Measurements from ENCODE around the gene PAK1IP1.

DNA sequence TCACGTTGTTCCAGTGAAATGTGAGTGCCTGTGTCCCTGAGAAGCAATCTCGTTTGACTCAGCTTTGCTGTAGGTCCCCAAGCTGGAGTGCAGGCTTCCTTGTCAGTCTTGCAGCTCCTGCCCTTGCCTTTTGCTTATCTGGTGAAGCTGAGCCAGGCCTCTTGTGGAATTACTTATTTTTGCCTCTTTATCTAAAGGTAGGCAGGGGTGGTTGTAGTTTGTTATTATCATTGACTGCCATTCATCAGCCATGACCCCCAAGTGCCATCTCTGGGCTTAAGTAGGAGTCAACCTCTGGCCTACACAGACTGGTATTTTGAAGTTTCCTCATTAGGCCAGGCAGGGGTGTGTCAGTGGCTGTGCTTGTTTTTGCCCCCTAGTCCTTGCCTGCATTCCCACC, 55.0 kb downstream of the PAK1IP1 start:
- TF ChIP-seq, protein P1, sequence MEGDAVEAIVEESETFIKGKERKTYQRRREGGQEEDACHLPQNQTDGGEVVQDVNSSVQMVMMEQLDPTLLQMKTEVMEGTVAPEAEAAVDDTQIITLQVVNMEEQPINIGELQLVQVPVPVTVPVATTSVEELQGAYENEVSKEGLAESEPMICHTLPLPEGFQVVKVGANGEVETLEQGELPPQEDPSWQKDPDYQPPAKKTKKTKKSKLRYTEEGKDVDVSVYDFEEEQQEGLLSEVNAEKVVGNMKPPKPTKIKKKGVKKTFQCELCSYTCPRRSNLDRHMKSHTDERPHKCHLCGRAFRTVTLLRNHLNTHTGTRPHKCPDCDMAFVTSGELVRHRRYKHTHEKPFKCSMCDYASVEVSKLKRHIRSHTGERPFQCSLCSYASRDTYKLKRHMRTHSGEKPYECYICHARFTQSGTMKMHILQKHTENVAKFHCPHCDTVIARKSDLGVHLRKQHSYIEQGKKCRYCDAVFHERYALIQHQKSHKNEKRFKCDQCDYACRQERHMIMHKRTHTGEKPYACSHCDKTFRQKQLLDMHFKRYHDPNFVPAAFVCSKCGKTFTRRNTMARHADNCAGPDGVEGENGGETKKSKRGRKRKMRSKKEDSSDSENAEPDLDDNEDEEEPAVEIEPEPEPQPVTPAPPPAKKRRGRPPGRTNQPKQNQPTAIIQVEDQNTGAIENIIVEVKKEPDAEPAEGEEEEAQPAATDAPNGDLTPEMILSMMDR (conservative IDR thresholded peaks at IDR 0.05; ENCODE audit: low read length) = no peak
- TF ChIP-seq EZH2phosphoT487 (IDR thresholded peaks at IDR 0.05; ENCODE audit: borderline replicate concordance) = no peak

All from Loucy (cell line).